SHP77 treated with DMSO at 0.1 percent for 48 hours (cell line): ENCODE results near the gene NCAPG2.

Experiments
- DNase-seq: peaks from one replicate; lab custom pipeline; 2025; lab: John Stamatoyannopoulos, UW

The NCAPG2 gene

GRCh38 chr7:158733220-158733519 lies 28.6 kb upstream of the NCAPG2 start:
- DNase-seq: no peak

DNA sequence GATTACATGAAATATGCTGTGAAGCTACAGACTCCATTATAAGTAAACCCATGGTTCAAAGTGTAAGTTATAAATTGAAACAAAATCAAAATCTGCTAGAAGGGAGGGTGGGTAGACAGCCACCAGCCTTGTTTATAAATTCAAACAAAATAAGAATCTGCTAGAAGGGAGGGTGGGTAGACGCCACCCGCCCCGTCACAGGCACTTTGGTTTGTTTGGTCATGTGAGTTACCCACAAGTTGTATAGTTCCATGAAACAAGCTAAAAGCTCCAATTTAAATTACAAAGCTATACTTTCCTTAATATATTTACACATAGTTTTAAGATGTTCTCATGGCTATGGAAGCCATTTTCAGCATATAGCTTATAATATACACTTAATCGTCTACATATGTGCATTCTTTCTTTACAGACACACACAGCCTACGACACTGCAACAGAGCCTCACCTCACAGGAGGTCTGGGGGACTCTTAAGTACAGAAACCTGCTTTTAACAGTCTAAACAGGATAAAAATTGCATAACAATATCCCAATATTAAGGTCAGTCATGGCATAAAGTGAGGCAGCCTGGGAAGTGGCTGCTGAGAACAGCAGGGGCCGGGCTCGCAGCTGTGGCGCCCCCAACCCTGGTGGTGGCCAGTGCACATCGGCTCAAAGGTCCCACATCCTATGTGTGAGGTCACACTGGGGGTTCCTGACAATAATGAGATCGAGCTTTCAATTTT lies 28.1 kb upstream of the NCAPG2 start:
- no peak for DNase-seq

- DNase-seq: no peak
Observed at GRCh38 chr7:158731761-158732160, 27.2 kb upstream of the NCAPG2 start.

DNA sequence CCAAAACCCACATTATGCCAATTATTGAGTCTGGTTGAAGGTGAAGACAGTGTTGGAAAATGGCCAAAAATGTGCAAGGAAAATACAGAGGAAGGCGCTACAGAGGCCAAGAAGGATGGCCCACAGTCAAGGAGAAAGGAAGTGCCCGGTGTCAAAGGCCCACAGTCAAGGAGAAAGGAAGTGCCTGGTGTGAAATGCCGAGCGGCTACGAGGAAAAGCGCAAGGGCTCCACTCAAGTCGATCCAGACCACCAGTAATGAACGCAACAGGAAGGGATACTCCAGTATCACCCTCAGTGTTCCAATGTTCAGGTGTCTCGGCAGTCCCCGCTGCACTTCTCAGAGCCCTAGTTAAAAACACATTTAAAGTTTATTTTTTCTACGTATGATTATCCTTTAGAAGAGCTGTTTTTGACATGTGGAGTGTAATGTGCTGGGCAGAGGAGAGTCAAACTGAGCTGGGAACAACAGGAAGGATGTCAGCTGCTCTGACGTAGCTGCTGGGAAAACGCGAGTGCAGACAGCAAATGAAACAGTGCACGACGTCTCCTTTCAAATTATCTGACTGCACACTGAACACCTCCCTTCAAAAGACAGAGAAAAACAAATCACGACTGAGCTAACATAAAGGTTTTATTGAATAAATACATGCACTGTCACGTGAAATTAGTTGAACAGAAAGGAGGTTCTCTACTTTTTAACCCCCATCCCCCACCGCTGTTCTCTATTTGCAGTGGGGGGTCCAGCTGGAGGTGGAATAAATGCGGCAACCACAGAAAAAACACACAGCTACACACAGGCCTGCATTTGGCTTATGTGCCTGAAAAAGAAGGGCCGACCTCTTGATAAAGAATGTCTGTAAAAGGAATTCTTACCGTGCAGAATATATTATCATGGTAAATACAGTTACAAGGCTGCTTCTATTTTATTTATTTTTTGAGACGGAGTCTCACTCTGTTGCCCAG lies 26.1 kb upstream of the NCAPG2 start:
- DNase-seq: no peak

DNA sequence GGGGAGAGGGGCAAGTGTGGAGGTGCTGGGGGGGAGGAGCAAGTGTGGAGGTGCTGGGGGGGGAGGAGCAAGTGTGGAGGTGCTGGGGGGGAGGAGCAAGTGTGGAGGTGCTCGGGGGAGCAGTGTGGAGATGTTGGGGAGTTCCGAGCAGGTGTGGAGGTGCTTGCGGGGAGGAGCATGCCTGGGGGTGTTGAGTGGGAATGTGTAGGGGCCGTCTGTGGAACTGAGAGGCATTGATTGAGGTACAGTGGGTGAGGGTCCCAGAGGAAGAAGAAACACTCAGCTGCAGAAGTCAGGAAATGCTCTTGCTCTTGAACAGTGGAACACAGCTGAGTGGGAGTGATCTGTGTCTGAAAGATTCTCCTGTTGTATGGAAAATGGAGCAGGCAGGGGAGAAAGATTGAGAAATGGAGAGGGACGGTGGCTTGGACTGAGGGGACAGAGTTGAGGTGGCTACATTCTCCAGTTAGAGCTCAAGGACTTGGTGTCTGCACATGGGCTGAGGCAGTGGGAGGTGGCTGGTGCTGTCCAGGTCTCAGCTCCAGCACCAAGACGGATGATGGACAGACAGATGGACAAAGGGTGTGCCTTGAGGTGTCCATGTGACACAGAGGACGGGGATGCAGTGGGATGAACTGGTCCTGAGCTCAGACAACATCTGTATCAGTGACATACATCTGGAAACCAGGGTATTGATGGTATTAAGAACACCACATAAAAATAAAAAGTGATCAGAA lies 25.2 kb upstream of the NCAPG2 start:
- no peak for DNase-seq

DNA sequence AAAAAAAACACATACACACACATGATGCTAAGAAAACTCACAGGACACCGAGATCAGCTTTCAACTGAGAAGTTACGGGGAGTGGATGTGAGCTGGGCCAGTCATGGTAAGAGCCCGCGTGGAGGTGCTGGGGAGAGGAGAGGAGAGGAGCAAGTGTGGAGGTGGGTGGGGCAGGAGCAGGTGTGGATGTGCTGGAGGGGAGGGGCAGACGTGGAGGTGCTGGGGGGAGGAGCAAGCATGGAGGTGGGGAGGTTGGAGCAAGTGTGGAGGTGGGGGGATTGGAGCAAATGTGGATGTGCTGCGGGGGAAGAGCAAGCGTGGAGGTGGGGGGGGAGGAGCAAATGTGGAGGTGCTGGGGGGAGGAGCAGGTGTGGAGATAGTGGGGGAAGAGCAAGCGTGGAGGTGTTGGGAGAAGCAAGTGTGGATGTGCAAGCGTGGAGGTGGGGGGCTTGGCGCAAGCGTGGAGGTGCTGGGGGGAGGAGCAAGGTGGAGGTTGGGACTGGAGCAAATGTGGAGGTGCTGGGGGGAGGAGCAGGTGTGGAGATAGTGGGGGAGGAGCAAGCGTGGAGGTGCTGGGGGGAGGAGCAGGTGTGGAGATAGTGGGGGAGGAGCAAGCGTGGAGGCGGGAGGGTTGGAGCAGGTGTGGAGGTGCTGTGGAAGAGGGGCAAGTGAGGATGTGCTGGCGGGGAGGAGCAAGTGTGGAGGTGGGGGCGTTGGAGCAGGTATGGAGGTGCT lies 24.5 kb upstream of the NCAPG2 start:
- DNase-seq: no peak

- DNase-seq: no peak
Observed at GRCh38 chr7:158727690-158728089, 23.1 kb upstream of the NCAPG2 start.

GRCh38 chr7:158726277-158726807 lies 21.7 kb upstream of the NCAPG2 start:
- DNase-seq: no peak

- no peak for DNase-seq
Observed at GRCh38 chr7:158725506-158725800, 20.8 kb upstream of the NCAPG2 start.

- DNase-seq: no peak
Observed at GRCh38 chr7:158724658-158725505, 20.3 kb upstream of the NCAPG2 start.

DNA sequence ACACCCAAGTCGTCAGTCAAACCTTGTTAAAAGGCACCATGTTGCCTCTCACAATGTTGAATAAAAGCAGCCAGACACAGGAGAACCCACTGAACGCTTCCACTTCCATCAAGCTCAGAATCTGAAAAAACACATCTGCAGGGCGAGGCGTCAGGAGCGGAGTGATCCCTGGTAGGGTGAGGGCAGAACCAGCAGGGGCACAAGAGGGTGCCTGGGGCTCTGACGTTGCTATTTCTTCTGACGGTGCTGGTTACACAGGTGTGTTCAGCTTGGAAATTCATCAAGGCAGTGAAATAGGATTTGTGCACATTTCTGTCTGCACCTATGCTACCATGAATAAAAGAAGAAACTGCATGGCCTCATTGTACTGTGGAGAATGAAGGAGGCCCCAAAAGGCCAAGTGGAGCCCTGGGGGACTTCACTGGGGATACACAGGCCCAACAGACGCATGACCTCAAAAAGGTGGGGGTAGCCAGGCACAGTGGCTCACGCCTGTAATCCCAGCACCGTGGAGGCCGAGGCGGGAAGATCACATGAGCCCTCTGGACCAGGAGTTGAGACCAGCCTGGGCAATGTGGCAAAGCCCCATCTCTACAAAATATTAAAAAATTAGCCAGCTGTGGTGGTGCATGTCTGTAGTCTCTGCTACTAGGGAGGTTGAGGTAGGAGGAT lies 19.2 kb upstream of the NCAPG2 start:
- no peak for DNase-seq

GRCh38 chr7:158723266-158723665 lies 18.7 kb upstream of the NCAPG2 start:
- no peak for DNase-seq

DNA sequence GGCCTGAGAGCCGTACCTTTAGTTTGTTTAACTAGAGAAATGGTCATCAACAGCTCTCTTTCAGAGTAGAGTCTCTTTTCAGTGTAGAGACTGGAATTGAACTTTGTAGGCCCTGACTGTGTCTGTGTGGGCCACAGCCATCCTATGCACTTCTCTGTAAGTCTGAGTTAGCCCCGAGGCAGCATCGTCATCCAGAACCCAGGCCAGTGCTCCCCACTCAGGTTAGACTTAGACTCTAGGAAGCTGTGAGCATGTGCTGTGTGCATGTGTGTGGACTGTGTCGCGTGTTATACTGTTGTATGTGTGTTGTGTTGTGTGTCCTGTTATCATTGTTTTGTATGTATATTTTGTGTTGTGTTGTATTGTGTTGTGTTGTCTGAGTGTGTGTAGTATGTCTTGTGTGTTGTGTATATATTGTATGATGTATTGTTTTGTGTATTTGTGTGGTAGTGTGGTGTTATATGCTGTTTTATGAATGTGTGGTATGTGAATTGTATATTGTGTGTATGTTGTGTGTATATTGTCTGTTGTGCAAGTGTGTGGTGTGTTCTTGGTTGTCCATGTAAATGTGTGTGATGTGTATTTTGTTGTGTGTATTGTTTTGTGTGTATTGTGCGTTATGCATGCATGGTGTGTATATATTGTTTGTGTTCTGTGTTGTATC lies 18.1 kb upstream of the NCAPG2 start:
- no peak for DNase-seq

DNA sequence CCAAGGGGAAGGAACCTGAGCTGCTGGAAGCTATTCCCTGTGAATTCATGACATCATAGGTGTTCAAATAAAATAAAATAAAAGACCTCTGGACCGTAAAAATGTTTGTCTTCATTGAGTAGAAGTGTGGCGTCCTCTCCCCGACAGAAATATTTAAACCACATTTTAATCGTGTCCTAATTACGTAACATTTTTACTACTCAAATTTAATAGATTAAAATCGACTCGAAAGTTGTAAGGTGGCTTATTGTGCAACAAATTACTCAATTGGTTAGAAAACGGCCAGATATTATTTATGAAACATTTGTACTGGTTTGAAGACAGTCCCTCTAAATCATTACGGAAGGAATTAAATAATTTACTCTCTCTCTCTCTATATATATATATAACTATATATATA lies 15.5 kb upstream of the NCAPG2 start:
- DNase-seq: no peak

DNA sequence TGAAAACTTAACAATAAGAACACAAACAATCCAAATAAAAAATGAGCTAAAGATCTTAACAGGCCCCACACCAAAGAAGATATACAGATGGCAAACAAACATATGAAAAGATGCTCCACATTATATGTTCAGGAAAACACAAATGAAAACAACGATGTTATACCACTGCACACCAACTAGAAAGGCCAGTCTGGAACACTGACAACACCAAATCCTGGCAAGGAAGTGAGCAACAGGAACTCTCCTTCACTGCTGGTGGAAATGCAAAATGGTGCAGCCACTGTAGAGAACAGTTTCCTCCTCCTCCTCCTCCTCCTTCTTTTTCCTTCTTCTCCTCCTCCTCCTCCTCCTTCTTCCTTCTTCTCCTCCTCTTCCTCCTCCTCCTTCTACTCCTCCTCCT lies 12.2 kb upstream of the NCAPG2 start:
- no peak for DNase-seq

- DNase-seq: no peak
Observed at GRCh38 chr7:158710651-158711102, 6.1 kb upstream of the NCAPG2 start.

- no peak for DNase-seq
Observed at GRCh38 chr7:158707610-158708009, 3.0 kb upstream of the NCAPG2 start.

DNA sequence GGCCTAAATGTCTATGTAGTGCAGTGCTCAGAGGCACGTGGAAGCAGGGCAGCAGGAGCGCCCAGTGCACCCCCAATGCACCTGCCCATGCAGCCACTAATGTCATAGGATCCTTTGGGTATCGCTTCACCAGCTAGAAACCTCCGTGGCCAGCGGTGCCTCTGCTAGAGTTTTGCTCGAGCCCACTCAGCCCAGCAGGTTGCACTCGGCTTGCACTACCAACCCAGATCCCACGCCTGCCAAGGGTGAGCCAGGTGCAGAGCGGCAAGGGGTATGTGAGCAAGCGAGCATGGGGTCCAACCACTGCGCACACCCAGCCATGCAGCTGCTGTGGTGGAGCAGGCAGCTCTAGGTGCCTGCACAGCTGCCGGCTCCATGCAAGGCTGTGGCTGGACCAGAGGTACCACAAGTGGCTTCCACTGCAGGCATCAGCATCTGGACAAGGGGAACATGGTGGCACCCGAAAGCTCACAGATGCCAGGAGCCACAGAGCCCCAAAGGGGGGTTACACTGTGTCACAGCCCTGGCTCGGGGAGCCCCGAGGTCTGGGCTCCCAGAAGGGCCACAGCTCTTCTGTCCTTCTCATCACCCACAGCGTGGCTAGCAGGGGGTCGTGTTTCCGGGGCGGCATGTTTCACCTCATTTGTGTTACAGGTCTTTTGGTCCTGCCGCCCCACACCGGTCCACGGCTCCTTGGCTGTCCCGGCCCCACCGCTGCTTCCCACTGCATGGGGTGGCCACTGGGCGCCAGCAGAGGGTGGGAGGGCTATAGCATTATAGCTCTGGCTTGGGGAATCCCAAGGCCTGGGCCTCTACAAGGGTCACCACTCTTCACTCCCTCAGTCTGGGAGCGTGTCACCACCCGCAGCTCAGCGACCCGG lies 2.3 kb upstream of the NCAPG2 start:
- no peak for DNase-seq

DNA sequence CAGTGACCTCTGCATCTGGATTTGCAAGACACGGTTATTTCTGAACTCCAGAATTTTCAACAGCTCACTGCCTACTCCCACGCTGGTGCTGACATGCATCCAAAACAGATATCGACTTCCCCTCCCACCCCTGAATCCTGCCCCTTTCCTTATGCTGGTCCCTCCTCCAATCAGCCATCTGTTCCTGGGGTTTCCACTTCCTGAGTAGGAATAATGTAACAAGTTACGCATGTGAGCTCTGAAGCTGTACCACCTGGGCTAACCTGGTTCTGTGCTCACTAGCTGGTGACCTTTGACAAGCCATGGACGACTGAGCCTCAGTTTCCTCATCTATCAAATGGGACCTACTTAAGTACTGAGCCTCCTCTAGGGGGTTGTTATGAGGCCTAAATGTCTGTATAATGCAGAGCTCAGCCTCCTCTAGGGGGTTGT lies 1.7 kb upstream of the NCAPG2 start:
- DNase-seq: no peak
